HG02759 (cell line): Measurements from ENCODE around the gene CHRFAM7A.
A peak's percentile ranks its signal among the peaks of the same experiment; 100 is the strongest.
"Not testable (repeated sequence)": the region's sequence is repeated elsewhere in the genome, so short reads cannot be mapped to it uniquely, and the experiment has no call there.

Experiments
- ATAC-seq: cut with Tn5 transposase; IDR thresholded peaks from one replicate; pipeline ENCODE4 v1.9.1; 2021; ENCODE audit warnings: mild to moderate bottlenecking, moderate library complexity; ENCODE audit not compliant: unreplicated experiment

Gene CHRFAM7A

DNA sequence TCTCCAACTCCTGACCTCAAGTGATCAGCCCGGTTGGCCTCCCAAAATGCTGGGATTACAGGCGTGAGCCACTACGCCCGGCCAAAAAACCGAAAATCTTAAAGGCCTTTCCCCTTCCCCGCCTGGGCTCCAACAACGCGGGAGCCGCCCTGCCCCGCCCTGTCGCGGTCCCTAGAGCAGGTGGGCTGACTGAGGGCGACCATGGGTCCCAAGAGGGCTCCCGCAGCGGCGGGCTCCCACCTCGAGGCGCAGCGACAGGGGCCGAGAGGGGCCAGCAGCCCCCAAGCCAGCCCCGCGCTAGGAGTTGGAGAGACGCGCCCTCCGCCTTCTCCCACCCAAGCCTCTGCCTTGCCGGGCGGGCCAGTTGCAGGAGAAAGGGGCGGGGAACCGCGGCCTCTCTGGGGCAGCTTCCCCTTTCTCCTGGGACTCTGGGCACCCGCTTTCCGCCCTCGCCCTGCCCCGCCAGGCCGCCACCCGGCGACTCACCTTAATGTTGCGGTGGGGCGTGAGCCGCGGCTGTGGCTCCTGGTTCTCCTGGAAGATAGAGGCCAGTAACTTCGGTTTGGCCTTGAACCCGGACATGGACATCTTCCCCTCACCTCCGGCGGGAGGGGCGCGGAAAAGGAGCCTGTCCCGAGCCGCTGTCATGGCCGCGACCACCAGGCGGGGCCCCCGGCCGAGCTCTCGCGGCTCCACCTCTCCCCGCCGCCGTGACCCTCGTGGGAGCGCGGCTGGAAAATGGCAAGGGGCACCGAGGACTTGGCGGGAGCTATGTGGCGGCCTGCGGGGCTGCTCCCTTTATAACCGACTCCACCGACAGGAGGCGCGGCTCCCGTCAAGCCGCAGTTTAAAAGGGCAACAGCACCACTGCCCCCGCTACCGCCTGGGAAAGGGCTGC is at the start of gene CHRFAM7A:
TSS of gene CHRFAM7A (minus strand) at position 775 of the 898 bp plus-strand sequence. CDS start 10,189 bp downstream, outside the sequence.
- ATAC-seq = not testable (repeated sequence)

DNA sequence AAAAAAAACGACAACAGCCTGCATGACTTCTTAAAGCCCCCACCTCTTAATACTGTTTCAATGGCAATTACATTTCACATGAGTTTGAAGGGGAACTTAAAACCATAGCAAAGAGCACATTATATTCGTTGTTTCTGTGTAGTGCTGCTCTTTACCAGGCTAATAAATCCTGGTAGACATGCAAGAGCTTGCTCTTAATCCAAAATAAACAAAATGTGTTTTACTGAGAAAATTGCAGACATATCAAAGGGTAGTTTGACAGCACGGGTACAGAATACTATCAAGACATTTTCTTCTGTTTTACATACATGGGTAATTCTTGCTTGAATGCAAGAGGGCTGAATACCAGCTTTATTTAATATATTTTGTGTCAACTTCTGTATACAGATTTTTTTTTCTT is 45.0 kb upstream of the CHRFAM7A start:
- not testable (repeated sequence) for ATAC-seq

DNA sequence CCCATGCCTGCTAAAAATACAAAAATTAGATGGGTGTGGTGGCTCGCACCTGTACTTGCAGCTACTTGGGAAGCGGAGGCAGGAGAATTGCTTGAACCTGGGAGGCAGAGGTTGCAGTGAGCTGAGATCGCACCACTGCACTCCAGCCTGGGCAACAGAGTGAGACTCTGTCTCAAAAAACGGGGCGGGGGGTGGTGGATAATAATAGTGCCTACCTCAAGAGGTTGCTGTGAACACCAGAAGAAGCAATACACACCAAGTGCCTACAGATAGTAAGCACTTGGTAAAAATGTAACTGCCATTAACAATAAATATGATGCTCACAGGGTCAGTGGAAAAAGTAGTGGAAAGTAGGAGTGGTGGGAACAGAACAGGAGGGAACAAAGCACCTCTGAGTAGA is 42.5 kb upstream of the CHRFAM7A start:
- ATAC-seq = not testable (repeated sequence)

GRCh38 chr15:30420723-30421122 is 27.4 kb upstream of the CHRFAM7A start:
- ATAC-seq = not testable (repeated sequence)

DNA sequence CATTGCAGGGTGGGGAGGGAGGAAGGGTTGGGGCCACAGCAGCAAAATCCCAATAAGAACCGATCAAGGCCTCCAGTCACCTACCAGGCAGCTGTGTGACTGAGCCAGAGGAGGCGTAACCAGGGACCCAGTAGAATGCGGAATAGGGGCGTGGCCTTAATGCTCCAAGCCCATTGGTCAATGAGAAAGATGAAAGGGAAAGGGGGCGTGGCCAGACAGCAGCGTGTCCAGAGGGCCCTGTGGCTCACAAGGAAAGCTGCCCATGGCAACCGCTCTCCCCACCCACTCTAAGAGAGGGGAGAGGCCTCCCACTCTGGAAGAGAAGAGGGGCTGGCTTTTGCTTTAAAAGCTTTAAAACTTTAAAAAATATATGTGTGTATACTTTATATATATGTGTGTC is 20.8 kb upstream of the CHRFAM7A start, which contains the start of gene GOLGA8R:
TSS of gene GOLGA8R (minus strand) at position 101 of the 400 bp plus-strand sequence. CDS start at position 3, 98 bp downstream.
- ATAC-seq = not testable (repeated sequence)

DNA sequence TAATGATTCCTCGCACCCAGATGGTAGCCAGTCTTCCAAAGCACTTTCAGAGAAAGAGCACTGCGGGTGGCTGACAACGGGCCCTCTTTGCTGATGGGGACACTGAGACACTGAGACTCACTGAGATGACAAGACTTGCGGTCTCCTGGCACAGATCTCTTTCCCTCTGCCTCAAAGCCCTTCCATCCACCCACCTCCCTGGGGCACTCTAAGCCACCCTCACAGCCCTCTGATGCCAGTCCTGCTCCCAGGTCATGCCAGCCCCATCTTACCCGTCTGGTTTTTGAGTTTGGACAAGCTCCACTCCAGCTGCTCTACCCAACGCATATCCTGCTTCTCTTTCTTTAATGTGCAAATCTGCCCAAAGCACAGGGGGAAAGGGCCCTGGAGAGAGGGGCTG is 14.3 kb upstream of the CHRFAM7A start:
- not testable (repeated sequence) for ATAC-seq

GRCh38 chr15:30398988-30399387 is 5.6 kb upstream of the CHRFAM7A start:
- ATAC-seq = peak; percentile 53

- ATAC-seq = not testable (repeated sequence)
These were observed 288 bp upstream of the CHRFAM7A start for GRCh38 chr15:30393664-30393991.

DNA sequence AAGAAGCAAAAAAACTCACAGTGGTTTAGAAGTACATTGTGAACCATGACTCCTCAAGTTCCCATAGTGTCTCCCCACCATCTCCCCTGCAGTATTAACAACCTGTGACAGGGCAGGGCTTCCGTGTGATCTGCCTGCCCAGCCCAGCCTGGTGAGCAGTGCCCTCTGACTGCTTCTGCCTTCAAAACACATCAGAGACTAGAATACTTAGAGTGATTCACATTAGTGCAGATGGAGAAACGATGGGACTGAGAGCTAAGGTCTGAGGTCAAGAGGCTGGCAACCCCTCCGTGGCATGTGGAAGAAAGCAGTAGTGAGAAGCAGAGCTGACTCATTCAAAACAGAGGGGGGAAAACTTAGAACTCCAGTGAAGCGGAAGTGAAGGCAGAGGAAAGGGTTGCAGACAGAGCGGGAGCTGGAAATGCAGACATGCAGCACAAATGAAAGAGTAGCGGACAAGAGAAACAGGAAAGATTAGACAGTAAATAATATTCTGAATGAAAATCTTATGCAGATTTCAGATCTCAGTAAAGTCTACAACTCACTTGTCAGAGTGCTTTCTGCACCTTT is 6.9 kb downstream of the CHRFAM7A start:
- not testable (repeated sequence) for ATAC-seq

GRCh38 chr15:30377082-30377413 is 16.3 kb downstream of the CHRFAM7A start:
- ATAC-seq = not testable (repeated sequence)

GRCh38 chr15:30376375-30377081 is 16.8 kb downstream of the CHRFAM7A start:
- ATAC-seq = not testable (repeated sequence)

DNA sequence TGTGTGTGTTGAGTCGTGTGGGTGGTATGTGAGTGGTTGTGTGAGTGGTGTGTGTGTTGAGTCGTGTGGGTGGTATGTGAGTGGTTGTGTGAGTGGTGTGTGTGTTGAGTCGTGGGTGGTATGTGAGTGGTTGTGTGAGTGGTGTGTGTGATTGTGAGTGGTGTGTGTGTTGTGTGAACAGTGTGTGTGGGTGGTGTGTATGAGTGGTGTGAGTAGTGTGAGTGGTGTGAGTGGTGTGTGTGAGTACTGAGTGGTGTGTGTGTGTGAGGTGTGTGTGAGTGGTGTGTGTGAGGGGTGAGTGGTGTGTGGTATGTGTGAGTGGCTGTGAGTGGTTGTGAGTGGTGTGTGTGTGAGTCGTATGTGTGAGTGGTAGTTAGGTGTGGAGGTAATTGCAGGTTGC is 17.5 kb downstream of the CHRFAM7A start:
- ATAC-seq = not testable (repeated sequence)

DNA sequence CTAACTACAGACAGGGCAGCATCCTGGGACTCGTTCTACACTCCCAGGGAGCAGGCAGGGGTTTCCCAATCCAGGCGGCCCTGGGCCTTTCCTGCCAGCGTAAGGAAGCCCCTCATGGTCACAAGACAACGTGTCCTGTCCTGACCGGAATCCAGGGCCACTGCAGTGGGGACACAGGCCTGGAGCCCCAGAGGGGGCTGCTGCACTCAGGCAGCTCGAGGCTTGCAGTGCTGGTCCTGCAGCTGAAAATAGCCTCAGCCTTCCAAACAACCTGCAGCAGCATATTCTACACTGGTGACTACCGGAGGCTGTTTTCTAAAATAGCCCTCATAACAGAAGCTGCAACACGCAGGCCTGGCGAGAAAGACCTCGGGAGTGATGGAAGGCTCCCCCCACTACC is 18.5 kb downstream of the CHRFAM7A start:
- ATAC-seq = not testable (repeated sequence)

GRCh38 chr15:30368271-30368670 is 25.1 kb downstream of the CHRFAM7A start:
- not testable (repeated sequence) for ATAC-seq

- ATAC-seq = not testable (repeated sequence)
These were observed 26.1 kb downstream of the CHRFAM7A start for GRCh38 chr15:30367246-30367645.

DNA sequence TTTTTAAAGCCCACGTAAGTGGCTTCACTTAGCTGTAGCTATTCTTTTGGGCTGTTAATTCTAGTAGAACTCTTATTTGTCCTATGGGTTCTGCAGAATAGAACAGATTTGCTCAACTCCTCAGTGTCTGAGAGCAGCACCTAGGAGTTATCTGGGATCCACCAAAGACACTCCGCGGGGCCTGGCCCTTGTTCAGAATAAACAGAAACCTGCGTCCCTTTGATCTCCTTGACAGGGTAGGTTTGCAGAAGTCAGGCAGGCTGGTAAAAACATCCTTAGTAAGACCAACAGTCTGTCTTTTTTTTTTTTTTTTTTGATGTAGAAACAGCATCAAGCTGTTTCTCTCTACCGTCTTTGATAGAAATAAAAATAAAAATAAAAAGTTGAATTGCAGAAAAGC is 31.9 kb downstream of the CHRFAM7A start:
- not testable (repeated sequence) for ATAC-seq

GRCh38 chr15:30360990-30361389 is 32.4 kb downstream of the CHRFAM7A start:
- not testable (repeated sequence) for ATAC-seq

- ATAC-seq = not testable (repeated sequence)
These were observed 38.3 kb downstream of the CHRFAM7A start for GRCh38 chr15:30355043-30355442.

DNA sequence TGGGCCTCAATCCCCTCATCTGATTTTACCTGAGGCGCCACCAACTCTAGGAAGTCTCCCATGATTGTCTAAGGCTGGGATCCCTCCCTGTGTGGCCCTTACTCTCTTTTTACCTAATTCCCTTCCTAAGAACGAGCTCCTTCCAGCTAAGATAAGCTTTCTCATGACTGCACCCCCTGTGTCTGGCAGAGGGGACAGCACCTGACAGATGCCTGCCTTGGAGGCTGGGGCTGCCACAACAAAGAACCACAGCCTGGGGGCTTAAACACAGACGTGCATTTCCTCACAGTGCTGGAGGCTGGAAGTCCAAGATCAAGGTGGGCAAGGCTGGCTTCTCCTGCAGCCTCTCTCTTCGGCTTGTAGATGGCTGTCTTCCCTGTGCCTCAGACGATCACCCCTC is 43.5 kb downstream of the CHRFAM7A start:
- not testable (repeated sequence) for ATAC-seq

DNA sequence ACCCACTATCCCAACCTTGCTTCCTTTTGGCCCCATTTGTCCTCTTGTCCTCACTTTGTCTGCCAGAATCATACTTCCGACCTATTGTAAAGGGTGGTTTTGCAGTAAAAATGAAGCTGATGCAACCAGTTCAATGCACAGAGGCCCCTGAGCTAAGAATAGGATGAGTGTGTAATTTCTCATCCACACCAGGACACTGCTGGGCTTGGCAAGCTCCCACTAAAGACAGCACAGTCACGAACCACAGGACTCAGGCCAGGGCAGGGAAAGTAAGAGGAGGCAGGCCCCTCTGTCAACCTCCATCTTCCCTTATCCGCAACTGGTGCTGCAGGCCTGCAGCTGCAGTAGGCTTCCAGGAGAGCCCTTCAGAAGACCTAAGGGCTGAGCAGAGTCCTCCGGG is 56.8 kb downstream of the CHRFAM7A start:
- not testable (repeated sequence) for ATAC-seq

DNA sequence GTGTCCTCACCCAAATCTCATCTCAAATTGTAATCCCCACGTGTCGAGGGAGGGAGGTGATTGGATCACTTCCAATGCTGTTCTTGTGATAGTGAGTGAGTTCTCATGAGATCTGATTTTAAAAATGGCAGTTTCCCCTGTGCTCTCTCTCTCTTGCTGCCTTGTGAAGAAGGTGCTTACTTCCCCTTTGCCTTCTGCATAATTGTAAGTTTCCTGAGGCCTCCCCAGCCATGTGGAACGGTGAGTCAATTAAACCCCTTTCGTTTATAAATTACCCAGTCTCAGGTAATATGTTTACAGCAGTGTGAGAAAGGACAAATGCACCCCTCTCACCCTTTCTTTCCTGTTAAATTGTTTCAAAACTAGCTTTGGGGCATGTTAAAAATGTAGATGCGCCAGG is 59.2 kb downstream of the CHRFAM7A start:
- not testable (repeated sequence) for ATAC-seq
